Aorta (tissue), 5 donors: ENCODE measurements around the gene NEDD4L. TPM values are rescaled to one million over a fixed set of nuclear protein-coding genes. Genes with fewer than 3 reads are reported as not detected.

ENCODE experiments used
- ATAC-seq: fragments of 200-7000 bp; cut with Tn5 transposase; one replicate; pipeline ENCODE4 v1.9.1; 2022; ENCODE audit warnings: moderate library complexity; ENCODE audit not compliant: low FRiP score
- DNase-seq, 2 donors: peaks; one replicate each; pipeline ENCODE4 v3.0.0-alpha.2; 2020
- H3K27ac ChIP-seq, 2 donors: one replicate each; pipeline ENCODE4 v1.5.1; 2013; ENCODE audit warnings: low read length in 2 of 2, mild to moderate bottlenecking in 2 of 2, moderate library complexity in 2 of 2, control low read depth in 1 of 2, inconsistent platforms in 1 of 2, low read depth in 1 of 2
- H3K27me3 ChIP-seq, 2 donors: one replicate each; pipeline ENCODE4 v1.6.1; 2013; ENCODE audit warnings: control low read depth in 1 of 2, low read length in 1 of 2, mild to moderate bottlenecking in 1 of 2, moderate library complexity in 1 of 2; ENCODE audit not compliant: insufficient read depth in 2 of 2, control insufficient read depth in 1 of 2
- H3K36me3 ChIP-seq, 2 donors: one replicate each; pipeline ENCODE4 v1.6.1; 2013; ENCODE audit warnings: control low read depth in 1 of 2, low read length in 1 of 2, mild to moderate bottlenecking in 1 of 2; ENCODE audit not compliant: insufficient read depth in 2 of 2, control insufficient read depth in 1 of 2
- H3K4me1 ChIP-seq, 2 donors: one replicate each; pipeline ENCODE4 v1.6.1; 2013; ENCODE audit warnings: low read length in 2 of 2, control low read depth in 1 of 2, mild to moderate bottlenecking in 1 of 2, moderate library complexity in 1 of 2; ENCODE audit not compliant: insufficient read depth in 2 of 2, control insufficient read depth in 1 of 2
- H3K4me3 ChIP-seq, 2 donors: one replicate each; pipeline ENCODE4 v1.5.1; 2013; ENCODE audit warnings: low read length in 2 of 2, control low read depth in 1 of 2, mild to moderate bottlenecking in 1 of 2
- H3K9me3 ChIP-seq: one replicate; pipeline ENCODE4 v1.6.1; 2013; ENCODE audit warnings: mild to moderate bottlenecking, low read length; ENCODE audit not compliant: control insufficient read depth
- WGBS, 2 donors: extraction: QIAGEN DNeasy Blood & Tissue Kit; methylation state at CpG; one replicate each; pipeline ENCODE4 v1.1.7; 2013; 5-methylcytosine and 5-hydroxymethylcytosine counted together
- intact Hi-C, 2 donors: fragments of 100-400 bp; cut with DNase I; formaldehyde crosslinking; loops; one replicate each; pipeline versions ENCODE4 v1.14.2 to v1.15.0; 2022
- polyA plus RNA-seq, 2 donors: library from polyadenylated mRNA; stranded (reverse); fragments of 200-250 nt; gene quantifications; one replicate each; pipeline ENCODE4 v1.2.3, GENCODE V29; 2013
- total RNA-seq, 2 donors: library from RNA; stranded (reverse); fragmentation: NEBNext Ultra II Directional; extraction: Animal tissue kit (Norgen Biotek cat#: 25700); gene quantifications; one replicate each; pipeline ENCODE4 v1.2.1, GENCODE V29; 2021
- donor health status: healthy with polysubstance abuse.
- donor health status: Bipolar disorder and iron deficiency.
- donor health status: DM: no; HTN: no; CAD: no.
- donor health status: DM: no; HTN: no; CAD: no.
- donor health status: DM: yes; HTN: yes; CAD: no.

NEDD4L gene
- total and polyA plus RNA-seq, 4 donors: 4.0 to 24.0 (median 17.8) TPM

- intact Hi-C loops: no loop called here
- Histone ChIP-seq H3K4me3 (no peak overlapping the region), H3K4me1 (no peaks in the 10 kb centered on the region), H3K36me3 (no peaks in the 10 kb centered on the region), H3K27me3 (no peaks in the 10 kb centered on the region), H3K27ac (no peak overlapping the region), H3K9me3 (no peaks in the 10 kb centered on the region)
- DNase-seq (no peak), ATAC-seq (no peak)
- WGBS, 2 donors: 90% methylated on average over 13 of the region's 13 CpGs
These were observed 341.4 kb downstream of the NEDD4L start for GRCh38 chr18:58385472-58385871.

GRCh38 chr18:58386780-58387179 is 342.8 kb downstream of the NEDD4L start:
- Histone ChIP-seq H3K4me3 (no peak overlapping the region), H3K27ac (no peak overlapping the region), H3K36me3 (no peaks in the 10 kb centered on the region), H3K9me3 (no peaks in the 10 kb centered on the region), H3K27me3 (no peaks in the 10 kb centered on the region), H3K4me1 (no peaks in the 10 kb centered on the region)
- 96 to 97% methylated on average over 14 of the region's 14 CpGs for WGBS, 2 donors
- intact Hi-C loops: no loop called here
- DNase-seq: no peak
- no peak for ATAC-seq

- H3K4me3 ChIP-seq: no peak overlapping the region
- no peak overlapping the region for H3K27ac ChIP-seq
- no peaks in the 10 kb centered on the region for H3K36me3 ChIP-seq
- DNase-seq (no peak), ATAC-seq (no peak)
- intact Hi-C loops: no loop called here
- no peaks in the 10 kb centered on the region for H3K9me3 ChIP-seq
- WGBS, 2 donors: 95 to 99% methylated on average over 5 of the region's 5 CpGs
- no peaks in the 10 kb centered on the region for H3K4me1 ChIP-seq
- no peaks in the 10 kb centered on the region for H3K27me3 ChIP-seq
These were observed 343.7 kb downstream of the NEDD4L start for GRCh38 chr18:58387716-58388115.

GRCh38 chr18:58388736-58389135 is 344.7 kb downstream of the NEDD4L start:
- Histone ChIP-seq H3K4me1 (no peaks in the 10 kb centered on the region), H3K36me3 (no peaks in the 10 kb centered on the region), H3K9me3 (no peaks in the 10 kb centered on the region), H3K27me3 (no peaks in the 10 kb centered on the region), H3K27ac (no peak overlapping the region), H3K4me3 (no peak overlapping the region)
- 96% methylated on average over 14 of the region's 14 CpGs for WGBS, 2 donors
- intact Hi-C loops: no loop called here
- DNase-seq (no peak), ATAC-seq (no peak)

- H3K9me3 ChIP-seq: no peaks in the 10 kb centered on the region
- no peak overlapping the region for H3K27ac ChIP-seq
- H3K4me3 ChIP-seq: no peak overlapping the region
- H3K36me3 ChIP-seq: no peaks in the 10 kb centered on the region
- DNase-seq (no peak), ATAC-seq (no peak)
- no peaks in the 10 kb centered on the region for H3K27me3 ChIP-seq
- H3K4me1 ChIP-seq: no peaks in the 10 kb centered on the region
- 96 to 99% methylated on average over 2 of the region's 2 CpGs for WGBS, 2 donors
- intact Hi-C loops: no loop called here
These were observed 345.7 kb downstream of the NEDD4L start for GRCh38 chr18:58389745-58390144.

GRCh38 chr18:58390399-58390798 is 346.4 kb downstream of the NEDD4L start:
- no peaks in the 10 kb centered on the region for H3K36me3 ChIP-seq
- H3K27me3 ChIP-seq: no peaks in the 10 kb centered on the region
- intact Hi-C loops: no loop called here
- DNase-seq (no peak), ATAC-seq (no peak)
- no peak overlapping the region for H3K4me3 ChIP-seq
- H3K9me3 ChIP-seq: no peaks in the 10 kb centered on the region
- 92 to 96% methylated on average over 9 of the region's 9 CpGs for WGBS, 2 donors
- no peak overlapping the region for H3K27ac ChIP-seq
- no peaks in the 10 kb centered on the region for H3K4me1 ChIP-seq

- 18 to 28% methylated on average over 1 of the region's 1 CpG for WGBS, 2 donors
- ATAC-seq (no peak), DNase-seq (no peak)
- no peaks in the 10 kb centered on the region for H3K4me1 ChIP-seq
- no peak overlapping the region for H3K27ac ChIP-seq
- H3K9me3 ChIP-seq: no peaks in the 10 kb centered on the region
- intact Hi-C loops: no loop called here
- no peaks in the 10 kb centered on the region for H3K27me3 ChIP-seq
- no peak overlapping the region for H3K4me3 ChIP-seq
- no peaks in the 10 kb centered on the region for H3K36me3 ChIP-seq
These were observed 347.3 kb downstream of the NEDD4L start for GRCh38 chr18:58391231-58391825.

GRCh38 chr18:58391932-58392323 is 347.9 kb downstream of the NEDD4L start:
- no peaks in the 10 kb centered on the region for H3K4me1 ChIP-seq
- DNase-seq (no peak), ATAC-seq (no peak)
- no peaks in the 10 kb centered on the region for H3K36me3 ChIP-seq
- WGBS, 2 donors: 71% methylated on average over 8 of the region's 8 CpGs
- H3K9me3 ChIP-seq: no peaks in the 10 kb centered on the region
- intact Hi-C loops: no loop called here
- H3K27ac ChIP-seq: no peak overlapping the region
- H3K27me3 ChIP-seq: no peaks in the 10 kb centered on the region
- no peak overlapping the region for H3K4me3 ChIP-seq

GRCh38 chr18:58392324-58393000 is 348.4 kb downstream of the NEDD4L start:
- no peaks in the 10 kb centered on the region for H3K27me3 ChIP-seq
- no peak overlapping the region for H3K4me3 ChIP-seq
- intact Hi-C loops: no loop called here
- no peaks in the 10 kb centered on the region for H3K4me1 ChIP-seq
- no peaks in the 10 kb centered on the region for H3K9me3 ChIP-seq
- ATAC-seq (peak; percentile 64), DNase-seq (no peak)
- no peak overlapping the region for H3K27ac ChIP-seq
- H3K36me3 ChIP-seq: no peaks in the 10 kb centered on the region
- WGBS, 2 donors: 33 to 42% methylated on average over 11 of the region's 11 CpGs
